SKM-1 treated with dmso at 0.1 percent for 144 hours (cell line): Measurements from ENCODE around the gene CARF.
"Not testable (repeated sequence)": the region's sequence is repeated elsewhere in the genome, so short reads cannot be mapped to it uniquely, and the experiment has no call there.

Experiments used
- DNase-seq: peaks from one replicate; lab custom pipeline; 2025; ENCODE audit not compliant: unreplicated experiment; lab: John Stamatoyannopoulos, UW

The CARF gene

DNA sequence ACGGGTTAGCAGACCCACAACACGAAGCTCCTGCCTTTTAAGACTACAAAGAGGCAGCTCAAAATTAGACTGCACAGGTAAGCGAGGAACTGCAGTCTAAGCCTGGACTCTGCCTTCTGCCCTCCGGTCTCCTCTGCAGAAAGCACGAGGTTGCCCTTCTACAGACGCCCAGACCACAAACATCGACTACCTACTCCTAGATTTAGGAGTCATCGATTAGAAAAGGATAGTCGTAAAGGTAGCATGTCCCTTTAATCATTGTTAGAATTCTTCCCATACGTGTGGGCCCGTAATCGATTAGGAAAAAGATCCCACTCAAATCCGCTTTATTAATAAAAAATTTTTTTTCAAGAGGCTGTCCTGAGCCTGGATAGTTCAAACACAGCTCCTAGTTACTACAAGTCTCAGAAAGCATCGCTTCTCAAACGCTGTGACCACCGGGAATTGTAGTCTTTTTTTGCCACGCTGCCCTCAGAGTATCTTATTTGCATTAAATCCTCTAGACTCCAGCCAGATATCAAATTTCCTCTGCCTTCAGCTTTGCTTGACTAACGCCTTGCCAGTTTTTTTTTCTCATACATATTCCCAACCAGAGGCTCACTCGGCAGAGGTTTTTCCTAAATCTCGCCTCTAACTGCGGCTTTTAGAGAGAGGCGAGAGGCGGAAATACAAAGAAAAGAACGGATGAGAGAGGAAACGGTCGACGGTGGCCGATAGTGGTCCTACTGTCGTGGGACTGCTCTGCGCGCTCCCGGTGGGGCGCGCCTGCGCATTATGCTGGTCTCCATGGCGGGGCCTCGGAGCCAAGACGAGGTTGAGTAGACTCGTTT is at the start of gene CARF, which contains the start of gene WDR12:
CARF (plus strand) TSS at position 764 of the 830 bp plus-strand sequence. CDS start 29,628 bp downstream, outside the sequence.
WDR12 (minus strand) TSS at position 162 of the 830 bp plus-strand sequence. CDS start 197 bp downstream, outside the sequence.
- DNase-seq: peak; percentile 89

GRCh38 chr2:202870431-202871299 is 41.4 kb upstream of the CARF start:
- DNase-seq: peak; percentile 51

- peak; percentile 26 for DNase-seq
Measured at GRCh38 chr2:202871300-202872141, 40.6 kb upstream of the CARF start, which contains the start of gene ICA1L. ICA1L (minus strand) TSS chr2:202871766; CDS start chr2:202829009, 42,757 bp downstream.

- DNase-seq: no peak
Measured at GRCh38 chr2:202877699-202878098, 34.4 kb upstream of the CARF start.

DNA sequence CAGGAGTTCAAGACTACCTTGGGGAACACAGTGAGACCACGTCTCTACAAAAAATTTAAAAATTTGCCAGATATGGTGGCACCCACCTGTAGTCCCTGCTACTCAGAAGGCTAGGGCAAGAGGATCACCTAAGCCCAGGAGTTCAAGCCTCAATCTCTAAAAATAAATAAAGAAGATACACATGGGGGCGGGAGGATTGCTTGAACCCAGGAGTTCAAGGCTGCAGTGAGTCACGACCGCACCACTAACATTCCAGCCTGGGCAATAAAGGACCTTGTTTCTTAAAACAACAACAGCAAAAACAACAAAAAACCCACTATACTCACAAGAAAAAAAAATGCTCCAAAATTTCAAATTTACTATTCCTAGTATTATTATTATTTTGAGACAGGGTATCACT is 30.5 kb upstream of the CARF start:
- DNase-seq: no peak

DNA sequence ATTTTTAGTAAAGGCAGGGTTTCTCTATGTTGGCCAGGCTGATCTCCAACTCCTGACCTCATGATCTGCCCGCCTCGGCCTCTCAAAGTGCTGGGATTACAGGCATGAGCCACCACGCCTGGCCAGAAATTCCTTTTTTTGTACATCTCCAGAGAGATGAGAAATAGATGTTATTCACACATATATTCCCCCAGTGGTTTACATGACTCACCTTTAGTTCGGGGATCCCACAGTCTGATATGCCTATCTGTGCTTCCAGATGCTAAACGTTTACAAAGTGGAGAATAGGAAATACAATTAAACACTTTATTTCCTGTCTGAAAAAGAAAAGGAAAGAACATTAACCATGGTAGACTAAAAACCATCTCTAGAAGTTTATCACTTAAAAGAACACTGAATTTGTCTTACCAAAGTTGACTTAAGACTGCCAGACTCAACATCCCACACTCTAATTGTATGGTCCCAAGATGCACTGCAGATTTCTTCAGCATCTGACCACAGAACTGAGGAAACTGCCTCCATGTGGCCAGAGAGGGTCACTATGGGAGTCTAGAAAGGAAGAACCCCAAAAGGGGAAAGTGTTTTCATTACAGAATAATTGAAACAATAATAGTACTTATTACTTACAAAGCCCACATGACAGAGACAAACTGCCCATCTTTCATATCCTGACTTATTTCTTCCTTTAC is 27.9 kb upstream of the CARF start:
- no peak for DNase-seq

GRCh38 chr2:202885190-202885589 is 26.9 kb upstream of the CARF start:
- no peak for DNase-seq

DNA sequence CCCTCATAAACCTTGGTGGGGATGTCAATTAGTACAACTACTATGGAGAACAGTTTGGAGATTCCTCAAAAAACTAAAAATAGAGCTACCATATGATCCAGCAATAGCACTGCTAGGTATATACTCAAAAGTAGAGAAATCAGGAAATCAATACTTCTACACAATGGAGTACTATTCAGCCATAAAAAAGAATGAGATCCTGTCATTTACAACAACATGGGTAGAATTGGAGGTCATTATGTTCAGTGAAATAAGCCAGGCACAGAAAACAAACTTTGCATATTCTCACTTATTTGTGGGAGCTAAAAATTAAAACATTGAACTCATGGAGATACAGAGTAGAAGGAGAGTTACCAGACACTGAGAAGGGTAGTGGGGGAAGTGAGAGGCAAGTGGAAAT is 6.6 kb upstream of the CARF start:
- DNase-seq: not testable (repeated sequence)

GRCh38 chr2:202908186-202908585 is 3.9 kb upstream of the CARF start:
- no peak for DNase-seq

GRCh38 chr2:202909394-202910192 is 2.5 kb upstream of the CARF start:
- DNase-seq: peak; percentile 16

- not testable (repeated sequence) for DNase-seq
Measured at GRCh38 chr2:202910250-202910649, 1.8 kb upstream of the CARF start.

GRCh38 chr2:202910698-202911097 is 1.4 kb upstream of the CARF start:
- DNase-seq: no peak

GRCh38 chr2:202911203-202911511 is 918 bp upstream of the CARF start:
- DNase-seq: no peak

DNA sequence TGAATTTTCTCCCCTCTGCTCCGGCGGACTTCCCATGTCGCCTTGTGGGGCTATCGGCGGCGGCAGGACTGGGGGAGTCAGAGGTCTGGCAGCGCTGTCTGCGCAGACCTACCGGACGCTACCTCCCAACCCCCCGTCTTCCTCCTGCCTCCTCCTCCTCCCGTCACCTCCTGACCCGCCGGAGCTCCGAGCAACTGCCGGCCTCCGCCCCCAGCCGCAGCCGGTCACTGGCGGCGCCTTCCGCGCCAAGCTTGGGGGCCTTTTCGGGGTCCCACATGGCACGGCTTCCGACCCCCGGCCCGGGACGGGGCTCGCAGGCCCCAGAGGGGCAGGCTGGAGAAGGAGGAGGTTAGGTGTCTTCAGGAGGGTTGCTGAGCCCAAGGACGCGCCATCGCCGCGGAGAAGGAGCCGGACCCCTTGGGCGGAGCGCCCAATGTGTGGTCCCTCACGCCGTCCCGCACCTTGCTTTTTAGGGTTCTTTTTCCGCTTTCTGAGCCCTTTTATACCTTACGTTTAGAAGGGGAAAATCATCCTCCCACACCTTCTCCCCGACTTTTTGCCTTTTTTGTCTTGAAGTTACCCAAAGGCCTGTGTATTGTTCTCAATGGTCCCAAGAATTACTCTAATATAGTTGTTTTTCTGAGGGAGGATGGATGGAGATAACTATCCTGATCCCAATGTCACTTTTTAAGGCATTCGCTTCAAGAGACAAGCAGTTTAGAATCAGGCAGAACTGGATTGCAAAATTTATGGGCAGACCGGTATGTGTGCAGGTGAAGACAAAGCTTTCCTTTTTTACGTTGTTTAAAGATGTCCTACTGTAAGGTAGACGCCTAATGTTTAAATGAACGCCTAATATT is 497 bp downstream of the CARF start:
- not testable (repeated sequence) for DNase-seq

- DNase-seq: no peak
Measured at GRCh38 chr2:202918860-202919259, 6.8 kb downstream of the CARF start.

DNA sequence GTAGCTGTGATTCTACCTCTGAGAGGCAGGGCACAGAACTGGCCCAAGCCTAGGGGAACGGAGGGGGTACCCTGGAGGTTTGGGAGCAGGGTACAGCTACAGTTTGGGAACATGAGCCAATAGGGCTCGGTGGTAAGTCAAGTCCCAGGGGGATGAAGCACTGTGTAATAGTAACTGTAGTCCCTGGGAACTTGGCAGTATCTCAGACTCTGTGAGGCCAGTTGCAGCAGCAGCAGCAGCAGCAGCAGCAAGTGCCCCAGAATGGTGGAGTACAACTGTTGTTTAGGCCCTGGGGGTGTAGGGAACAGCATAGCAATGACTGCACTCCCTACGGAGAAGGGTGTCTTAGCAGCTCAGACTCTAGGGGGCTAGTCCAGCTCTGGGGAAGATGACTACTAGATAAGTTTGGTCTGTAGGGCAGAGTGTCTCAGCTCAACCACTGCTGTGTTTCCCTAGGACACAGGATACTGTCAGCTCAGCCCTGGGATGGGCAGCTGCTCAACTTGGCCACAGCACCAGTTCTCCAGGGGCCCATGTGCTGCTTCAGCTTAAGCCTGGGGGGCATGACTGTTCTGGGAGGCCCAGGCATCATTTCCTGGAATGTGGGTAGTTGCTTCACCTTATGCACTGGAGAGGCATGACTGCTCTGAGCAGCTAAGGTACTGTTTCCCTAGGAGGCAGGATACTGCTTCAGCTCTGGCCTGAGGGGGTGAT is 20.5 kb downstream of the CARF start:
- DNase-seq: no peak

DNA sequence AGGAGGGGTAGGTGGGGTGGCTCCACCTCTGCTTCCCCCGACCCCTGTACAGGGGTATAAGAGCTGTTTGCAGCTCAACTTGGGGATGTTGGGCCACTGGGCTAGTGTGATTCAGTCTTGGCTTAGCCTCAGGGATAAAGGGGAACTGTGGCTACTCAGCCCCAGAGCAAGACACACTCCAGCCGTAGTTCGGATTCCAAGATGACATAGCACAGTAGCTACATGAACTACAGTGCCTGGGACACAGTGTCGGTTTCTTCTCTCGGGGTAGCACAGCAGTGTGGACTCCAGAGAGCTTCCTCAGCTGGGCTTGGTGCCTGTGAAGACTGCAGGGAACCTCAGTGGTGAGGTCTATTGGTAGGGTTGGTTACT is 21.1 kb downstream of the CARF start:
- DNase-seq: no peak

DNA sequence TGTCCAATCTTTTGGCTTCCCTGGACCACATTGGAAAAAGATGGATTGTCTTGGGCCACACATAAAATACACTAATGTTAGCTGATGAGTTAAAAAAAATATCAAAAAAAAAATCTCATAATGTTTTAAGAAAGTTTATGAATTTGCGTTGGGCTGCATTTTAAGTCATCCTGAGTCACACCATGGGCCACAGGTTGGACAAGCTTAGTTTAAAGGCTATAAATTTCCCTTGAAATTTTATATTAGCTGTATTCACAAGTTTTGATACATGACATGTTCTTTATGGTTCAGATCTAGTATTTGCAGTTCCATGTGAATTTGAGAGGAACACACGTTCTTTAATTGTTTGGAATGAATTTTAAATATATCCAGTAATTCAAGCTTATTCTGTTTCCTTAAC is 21.9 kb downstream of the CARF start:
- DNase-seq: no peak
